HepG2 (cell line): ENCODE data around the gene TTLL12. TPM values are rescaled to one million over a fixed set of nuclear protein-coding genes. Genes with fewer than 3 reads are reported as not detected.

Source experiments
- ATAC-seq: fragments of 200-7000 bp; cut with Tn5 transposase; 3 replicates; pipeline ENCODE4 v1.9.1; 2020; ENCODE audit warnings: mild to moderate bottlenecking, moderate library complexity
- BruUV-seq: library from RNA; stranded (reverse); fragments of 400-500 nt; replicated peaks from 2 replicates; lab custom pipeline; 2021; lab: Mats Ljungman, UMichigan
- CTCF ChIA-PET: fragments of 300-600 bp; formaldehyde crosslinking; extraction: SDS; loops from one replicate; lab custom pipeline; 2021; ENCODE audit warnings: low total read pairs, inconsistent platforms, low intra/inter-chr PET ratio; lab: Yijun Ruan, JAX
- POLR2A ChIA-PET: fragments of 350-600 bp; sonication (Branson Sonifier 250); formaldehyde crosslinking; loops from one replicate; lab custom pipeline; 2020; ENCODE audit warnings: antibody characterized with exemption, inconsistent platforms; lab: Yijun Ruan, JAX
- DNase-seq: peaks from one replicate; pipeline ENCODE4 v3.0.0-alpha.2; 2015; ENCODE audit warnings: low spot score
- FAIRE-seq: peaks from 3 replicates; lab custom pipeline; 2011; peaks lifted over from hg19 to GRCh38; lab: Jason Lieb, UNC
- H2AFZ ChIP-seq: one replicate; pipeline ENCODE4 v1.6.1; 2011; ENCODE audit warnings: low read length, inconsistent platforms
- H3K27ac ChIP-seq: fragments of 300-600 bp; 3 replicates; pipeline ENCODE4 v1.8.0; 2011; ENCODE audit warnings: mixed run types, mild to moderate bottlenecking, mixed read lengths, low read length, inconsistent platforms; ENCODE audit not compliant: insufficient read depth; ENCODE audit errors: extremely low read length
- H3K27me3 ChIP-seq, 2 experiments: fragments of 200-600 bp in 1 of 2; 2 replicates in 1 of 2; 3 replicates in 1 of 2; pipeline versions ENCODE4 v1.6.0 to v1.8.0; 2011; ENCODE audit warnings: low read length in 2 of 2, mild to moderate bottlenecking in 2 of 2, moderate library complexity in 2 of 2, inconsistent platforms in 1 of 2; ENCODE audit not compliant: insufficient read depth in 2 of 2, control insufficient read depth in 1 of 2
- H3K36me3 ChIP-seq, 2 experiments: fragments of 200-600 bp in 1 of 2; replicated peaks in 1 of 2; 2 replicates in 1 of 2; 3 replicates in 1 of 2; pipeline versions ENCODE4 v1.5.1 to v1.8.0; 2011; ENCODE audit warnings: low read length in 2 of 2, inconsistent platforms in 1 of 2; ENCODE audit not compliant: insufficient read depth in 2 of 2, control insufficient read depth in 1 of 2
- H3K4me1 ChIP-seq: 2 replicates; pipeline ENCODE4 v1.5.1; 2012; ENCODE audit warnings: low read length, inconsistent platforms; ENCODE audit not compliant: insufficient read depth
- H3K4me2 ChIP-seq: 2 replicates; pipeline ENCODE4 v1.6.0; 2011; ENCODE audit warnings: low read depth, low read length, inconsistent platforms
- H3K4me3 ChIP-seq, 3 experiments: fragments of 200-600 bp in 1 of 3; sonication (generic), shearing (Covaris generic) in 1 of 3; replicated peaks in 1 of 3; 2 replicates each; pipeline ENCODE4 v1.5.1; 2011 to 2016; ENCODE audit warnings: low read length in 3 of 3, inconsistent platforms in 2 of 3, low read depth in 2 of 3, mild to moderate bottlenecking in 2 of 3, control low read depth in 1 of 3, mixed read lengths in 1 of 3; ENCODE audit not compliant: insufficient read depth in 1 of 3
- H3K79me2 ChIP-seq: one replicate; pipeline ENCODE4 v1.6.1; 2011; ENCODE audit warnings: low read length, inconsistent platforms; ENCODE audit not compliant: insufficient read depth
- H3K9ac ChIP-seq: 2 replicates; pipeline ENCODE4 v1.6.0; 2011; ENCODE audit warnings: mild to moderate bottlenecking, low read depth, low read length, inconsistent platforms; ENCODE audit not compliant: insufficient read depth
- H3K9me3 ChIP-seq: 2 replicates; pipeline ENCODE4 v1.5.1; 2012; ENCODE audit warnings: mild to moderate bottlenecking, low read length
- H4K20me1 ChIP-seq: 2 replicates; pipeline ENCODE4 v1.6.0; 2011; ENCODE audit warnings: inconsistent platforms, mild to moderate bottlenecking, low read length, moderate library complexity; ENCODE audit not compliant: insufficient read depth
- CBX2 ChIP-seq, 2 experiments: fragments of 200-600 bp in 1 of 2; sonication (generic); formaldehyde crosslinking in 1 of 2; IDR thresholded peaks; 2 replicates each; pipeline versions ENCODE4 v1.7.0 to v1.8.1; 2018 to 2022; ENCODE audit warnings: low read depth in 2 of 2, low read length in 1 of 2, mild to moderate bottlenecking in 1 of 2, missing genetic modification reagents in 1 of 2
- GTF2F1 ChIP-seq: fragments of 150-350 bp; IDR thresholded peaks from 2 replicates; pipeline ENCODE4 v1.6.1; 2014; ENCODE audit warnings: low read length
- LBX2 ChIP-seq: sonication (generic); formaldehyde crosslinking; IDR thresholded peaks from 2 replicates; pipeline ENCODE4 v1.5.0; 2020; ENCODE audit warnings: missing genetic modification reagents, mild to moderate bottlenecking, borderline replicate concordance
- PHB2 ChIP-seq: fragments of 450-650 bp; IDR thresholded peaks from 2 replicates; pipeline ENCODE4 v1.6.1; 2018; ENCODE audit not compliant: partially characterized antibody
- TARDBP ChIP-seq: sonication (generic); formaldehyde crosslinking; IDR thresholded peaks from 2 replicates; pipeline ENCODE4 v1.8.0; 2022; ENCODE audit warnings: mild to moderate bottlenecking, missing genetic modification reagents
- ZNF589 ChIP-seq: sonication (generic); formaldehyde crosslinking; conservative IDR thresholded peaks from 2 replicates; pipeline ENCODE4 v1.8.0; 2022; ENCODE audit warnings: mild to moderate bottlenecking, moderate library complexity, missing genetic modification reagents
- ZNF775 ChIP-seq: sonication (generic); formaldehyde crosslinking; IDR thresholded peaks from 2 replicates; pipeline ENCODE4 v1.4.0; 2020; ENCODE audit warnings: missing genetic modification reagents, mild to moderate bottlenecking, moderate library complexity, borderline replicate concordance
- WGBS: methylation state at CpG from one replicate; pipeline ENCODE4 v1.1.6; 2017; ENCODE audit warnings: low lambda C conversion rate; 5-methylcytosine and 5-hydroxymethylcytosine counted together
- in situ Hi-C: cut with HindIII; loops from 2 replicates; pipeline ENCODE4 v1.10.0; 2017; ENCODE audit warnings: low pct_unique_long_range_greater_than_20kb; ENCODE audit not compliant: extremely low pct_ligation_motif_present
- intact Hi-C: fragments of 100-400 bp; cut with micrococcal nuclease; formaldehyde crosslinking; loops from one replicate; pipeline ENCODE4 v1.10.0; 2022; ENCODE audit not compliant: unreplicated experiment
- polyA plus RNA-seq, 8 experiments: library from polyadenylated mRNA; depleted of rRNA in 3 of 8; stranded (reverse) in 7 of 8; unstranded in 1 of 8; fragments of >200 nt; fragmentation: Illumina TruSeq in 4 of 8; extraction: Trizol in 4 of 8; gene quantifications; 2 replicates each; pipeline versions ENCODE4 v1.2.1 to v1.2.3, GENCODE V29; 2011 to 2016; ENCODE audit warnings: low read depth in 4 of 8, missing spikeins in 1 of 8, mixed read lengths in 1 of 8; ENCODE audit not compliant: insufficient read depth in 1 of 8
- total RNA-seq, 5 experiments: library from RNA; depleted of rRNA; stranded (reverse); fragments of >200 nt; fragmentation: Illumina TruSeq; extraction: Trizol; gene quantifications; 2 replicates each; pipeline ENCODE4 v1.2.3, GENCODE V29; 2016; ENCODE audit warnings: low read depth in 1 of 5
- TF ChIP-seq, protein P1 (sequence below): sonication (generic); formaldehyde crosslinking; conservative IDR thresholded peaks from 2 replicates; pipeline ENCODE4 v1.8.0; 2022; ENCODE audit warnings: missing genetic modification reagents
- TF ChIP-seq, protein P2 (sequence below): sonication (generic); formaldehyde crosslinking; IDR thresholded peaks from 2 replicates; pipeline ENCODE4 v1.5.0; 2020; ENCODE audit warnings: mild to moderate bottlenecking, missing genetic modification reagents, borderline replicate concordance
- TF ChIP-seq, protein P3 (sequence below): sonication (generic); formaldehyde crosslinking; IDR thresholded peaks from 2 replicates; pipeline ENCODE4 v1.5.0; 2020; ENCODE audit warnings: missing genetic modification reagents

The TTLL12 gene
- total and polyA plus RNA-seq, 2 of the 13 experiments (the other 11 are each of a cell fraction or from before 2014, with no cell fraction given), result 11.9 to 38.1 TPM

- FAIRE-seq (no peak), DNase-seq (no peak), ATAC-seq (no peak)
- no peak overlapping the region for H3K4me2 ChIP-seq
- H3K79me2 ChIP-seq, result no peaks in the 10 kb centered on the region
- TF ChIP-seq, protein P1, sequence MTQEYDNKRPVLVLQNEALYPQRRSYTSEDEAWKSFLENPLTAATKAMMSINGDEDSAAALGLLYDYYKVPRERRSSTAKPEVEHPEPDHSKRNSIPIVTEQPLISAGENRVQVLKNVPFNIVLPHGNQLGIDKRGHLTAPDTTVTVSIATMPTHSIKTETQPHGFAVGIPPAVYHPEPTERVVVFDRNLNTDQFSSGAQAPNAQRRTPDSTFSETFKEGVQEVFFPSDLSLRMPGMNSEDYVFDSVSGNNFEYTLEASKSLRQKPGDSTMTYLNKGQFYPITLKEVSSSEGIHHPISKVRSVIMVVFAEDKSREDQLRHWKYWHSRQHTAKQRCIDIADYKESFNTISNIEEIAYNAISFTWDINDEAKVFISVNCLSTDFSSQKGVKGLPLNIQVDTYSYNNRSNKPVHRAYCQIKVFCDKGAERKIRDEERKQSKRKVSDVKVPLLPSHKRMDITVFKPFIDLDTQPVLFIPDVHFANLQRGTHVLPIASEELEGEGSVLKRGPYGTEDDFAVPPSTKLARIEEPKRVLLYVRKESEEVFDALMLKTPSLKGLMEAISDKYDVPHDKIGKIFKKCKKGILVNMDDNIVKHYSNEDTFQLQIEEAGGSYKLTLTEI, result no peak
- TF ChIP-seq LBX2 (CRISPR knock-in tag) (no peak), PHB2 (no peak), ZNF589 (CRISPR knock-in tag) (no peak), GTF2F1 (no peak), TARDBP (CRISPR knock-in tag) (no peak), CBX2 (IDR thresholded peaks at IDR 0.05; ENCODE audit: low read depth, low read length) (no peak), CBX2 (CRISPR knock-in tag; IDR thresholded peaks at IDR 0.05; ENCODE audit: low read depth) (no peak), ZNF775 (no peak)
- TF ChIP-seq, protein P2, sequence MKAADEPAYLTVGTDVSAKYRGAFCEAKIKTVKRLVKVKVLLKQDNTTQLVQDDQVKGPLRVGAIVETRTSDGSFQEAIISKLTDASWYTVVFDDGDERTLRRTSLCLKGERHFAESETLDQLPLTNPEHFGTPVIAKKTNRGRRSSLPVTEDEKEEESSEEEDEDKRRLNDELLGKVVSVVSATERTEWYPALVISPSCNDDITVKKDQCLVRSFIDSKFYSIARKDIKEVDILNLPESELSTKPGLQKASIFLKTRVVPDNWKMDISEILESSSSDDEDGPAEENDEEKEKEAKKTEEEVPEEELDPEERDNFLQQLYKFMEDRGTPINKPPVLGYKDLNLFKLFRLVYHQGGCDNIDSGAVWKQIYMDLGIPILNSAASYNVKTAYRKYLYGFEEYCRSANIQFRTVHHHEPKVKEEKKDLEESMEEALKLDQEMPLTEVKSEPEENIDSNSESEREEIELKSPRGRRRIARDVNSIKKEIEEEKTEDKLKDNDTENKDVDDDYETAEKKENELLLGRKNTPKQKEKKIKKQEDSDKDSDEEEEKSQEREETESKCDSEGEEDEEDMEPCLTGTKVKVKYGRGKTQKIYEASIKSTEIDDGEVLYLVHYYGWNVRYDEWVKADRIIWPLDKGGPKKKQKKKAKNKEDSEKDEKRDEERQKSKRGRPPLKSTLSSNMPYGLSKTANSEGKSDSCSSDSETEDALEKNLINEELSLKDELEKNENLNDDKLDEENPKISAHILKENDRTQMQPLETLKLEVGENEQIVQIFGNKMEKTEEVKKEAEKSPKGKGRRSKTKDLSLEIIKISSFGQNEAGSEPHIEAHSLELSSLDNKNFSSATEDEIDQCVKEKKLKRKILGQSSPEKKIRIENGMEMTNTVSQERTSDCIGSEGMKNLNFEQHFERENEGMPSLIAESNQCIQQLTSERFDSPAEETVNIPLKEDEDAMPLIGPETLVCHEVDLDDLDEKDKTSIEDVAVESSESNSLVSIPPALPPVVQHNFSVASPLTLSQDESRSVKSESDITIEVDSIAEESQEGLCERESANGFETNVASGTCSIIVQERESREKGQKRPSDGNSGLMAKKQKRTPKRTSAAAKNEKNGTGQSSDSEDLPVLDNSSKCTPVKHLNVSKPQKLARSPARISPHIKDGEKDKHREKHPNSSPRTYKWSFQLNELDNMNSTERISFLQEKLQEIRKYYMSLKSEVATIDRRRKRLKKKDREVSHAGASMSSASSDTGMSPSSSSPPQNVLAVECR (CRISPR knock-in tag), result no peak
- TF ChIP-seq, protein P3, sequence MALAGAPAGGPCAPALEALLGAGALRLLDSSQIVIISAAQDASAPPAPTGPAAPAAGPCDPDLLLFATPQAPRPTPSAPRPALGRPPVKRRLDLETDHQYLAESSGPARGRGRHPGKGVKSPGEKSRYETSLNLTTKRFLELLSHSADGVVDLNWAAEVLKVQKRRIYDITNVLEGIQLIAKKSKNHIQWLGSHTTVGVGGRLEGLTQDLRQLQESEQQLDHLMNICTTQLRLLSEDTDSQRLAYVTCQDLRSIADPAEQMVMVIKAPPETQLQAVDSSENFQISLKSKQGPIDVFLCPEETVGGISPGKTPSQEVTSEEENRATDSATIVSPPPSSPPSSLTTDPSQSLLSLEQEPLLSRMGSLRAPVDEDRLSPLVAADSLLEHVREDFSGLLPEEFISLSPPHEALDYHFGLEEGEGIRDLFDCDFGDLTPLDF (CRISPR knock-in tag), result no peak
- no peak overlapping the region for H2AFZ ChIP-seq
- H3K4me1 ChIP-seq, result no peaks in the 10 kb centered on the region
- ChIA-PET POLR2A (no interaction called here), CTCF (no interaction called here)
- H3K9ac ChIP-seq, result no peak overlapping the region
- H4K20me1 ChIP-seq, result no peaks in the 10 kb centered on the region
- intact Hi-C loops, result no loop called here
- no peak overlapping the region for H3K4me3 ChIP-seq
- WGBS, result no CpG with 5 or more reads among the region's 15 CpGs
- H3K27ac ChIP-seq, result no peak overlapping the region
- no peaks in the 10 kb centered on the region for H3K9me3 ChIP-seq
- no peaks in the 10 kb centered on the region for H3K36me3 ChIP-seq
- H3K27me3 ChIP-seq, result peaks cover 15 to 60% of the 10 kb centered on the region in 2 experiments; a peak in 4 of 5 replicates
- in situ Hi-C loops, result no loop called here
- no TSS peak for BruUV-seq
Measured at GRCh38 chr22:43209523-43209890, 22.6 kb upstream of the TTLL12 start.
